HG02798 (cell line): ENCODE data around the gene ALOX5.

Experiments used
- ATAC-seq: cut with Tn5 transposase; IDR thresholded peaks from one replicate; pipeline ENCODE4 v1.9.1; 2021; ENCODE audit warnings: mild to moderate bottlenecking; ENCODE audit not compliant: unreplicated experiment, poor library complexity

ALOX5 gene

DNA sequence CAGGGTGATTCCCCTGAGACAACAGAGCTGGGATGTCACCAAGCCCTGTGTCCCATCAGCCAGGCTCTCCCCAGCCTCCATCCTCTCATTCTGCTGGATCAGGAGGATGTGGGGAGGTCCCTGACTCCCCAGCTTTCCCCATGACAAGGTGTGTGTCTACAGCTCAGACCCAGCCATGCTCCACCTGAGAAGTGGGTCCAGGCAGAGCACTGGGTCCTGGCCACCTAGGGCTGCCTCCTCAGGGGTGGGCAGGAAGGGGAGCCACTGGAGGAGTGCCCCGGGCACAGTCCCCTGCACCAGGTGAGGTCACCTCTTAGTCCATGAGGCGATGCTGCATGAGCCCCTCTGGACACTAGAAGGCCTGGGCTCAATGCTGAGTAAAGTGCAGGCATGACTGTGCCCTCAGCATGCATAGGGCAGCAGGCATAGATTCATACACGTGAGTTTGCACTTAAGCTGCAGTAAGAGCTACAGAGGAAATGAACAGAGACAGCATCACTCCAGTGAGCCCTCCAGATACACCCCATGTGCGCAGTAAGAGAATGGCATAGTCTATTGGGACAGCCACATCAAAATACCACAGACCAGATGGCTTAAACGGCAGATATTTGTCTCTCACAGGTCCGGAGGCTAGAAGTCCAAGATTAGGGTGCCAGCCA is 48.3 kb downstream of the ALOX5 start:
- ATAC-seq: no peak

- no peak for ATAC-seq
Measured at GRCh38 chr10:45422866-45423659, 49.0 kb downstream of the ALOX5 start.

DNA sequence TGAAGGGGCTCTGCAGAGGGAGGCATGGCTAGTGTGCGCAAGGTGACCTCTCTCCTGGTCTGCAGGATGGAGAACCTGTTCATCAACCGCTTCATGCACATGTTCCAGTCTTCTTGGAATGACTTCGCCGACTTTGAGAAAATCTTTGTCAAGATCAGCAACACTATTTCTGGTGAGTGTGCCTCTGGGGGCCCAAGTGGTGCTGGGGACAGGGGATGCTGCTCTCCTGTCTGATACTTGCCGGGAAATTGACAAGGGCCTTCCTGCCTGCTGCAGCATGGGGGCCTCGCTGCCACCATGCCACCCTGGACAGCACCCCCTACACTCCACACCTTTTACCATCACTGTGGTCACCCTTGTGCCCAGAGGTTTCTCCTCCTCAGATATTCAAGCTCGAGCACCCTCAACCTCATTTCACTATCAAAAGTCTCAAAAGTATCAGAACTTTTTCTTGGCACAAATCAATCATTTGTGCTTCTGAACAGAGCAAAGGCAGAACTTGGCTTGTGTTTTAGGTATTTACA is 50.0 kb downstream of the ALOX5 start:
- no peak for ATAC-seq

GRCh38 chr10:45424668-45425404 is 50.8 kb downstream of the ALOX5 start:
- no peak for ATAC-seq

DNA sequence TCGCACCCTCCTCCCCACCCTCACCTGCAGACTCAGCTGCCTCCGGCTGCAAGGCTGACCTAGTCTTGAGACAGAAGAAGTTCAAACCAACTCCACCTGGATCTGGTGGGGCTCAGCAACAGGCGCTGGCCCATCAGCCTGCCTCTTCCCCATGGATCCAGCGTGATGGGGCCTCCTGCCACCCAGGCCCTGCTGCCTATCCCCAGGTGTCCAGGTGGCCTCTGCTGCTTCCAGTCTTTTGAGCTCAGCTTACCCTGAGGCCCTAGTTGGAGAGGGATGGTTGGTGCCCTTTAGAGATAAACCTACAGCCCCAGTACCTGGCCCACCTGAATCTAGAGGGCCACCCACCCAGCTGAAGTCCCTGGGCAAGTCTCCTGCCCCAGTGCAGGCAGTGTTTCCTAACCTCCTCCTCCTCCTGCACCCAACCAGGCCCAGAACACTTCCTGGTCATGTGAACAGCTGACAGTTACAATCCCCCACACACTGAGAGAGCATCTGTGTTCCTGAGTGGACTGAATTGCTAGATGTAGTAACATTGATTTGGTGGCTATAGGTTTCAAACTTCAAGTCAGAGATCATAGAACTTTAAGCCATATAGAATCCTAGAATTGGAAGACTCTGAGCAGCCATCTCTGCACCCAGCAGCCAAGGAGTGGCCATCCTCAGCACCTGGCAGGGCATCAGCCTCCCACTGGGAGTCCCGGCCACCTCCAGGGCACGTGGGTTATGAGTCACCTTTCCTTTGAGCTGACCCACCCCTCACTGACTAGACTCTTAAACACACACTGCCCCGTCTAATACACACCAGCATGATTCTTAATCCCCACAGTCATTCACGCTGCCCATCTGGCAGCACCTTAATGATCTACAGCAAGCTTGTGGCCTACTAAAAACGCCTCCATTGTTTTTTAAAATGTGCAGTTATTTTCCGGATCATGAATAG is 51.9 kb downstream of the ALOX5 start:
- ATAC-seq: no peak

DNA sequence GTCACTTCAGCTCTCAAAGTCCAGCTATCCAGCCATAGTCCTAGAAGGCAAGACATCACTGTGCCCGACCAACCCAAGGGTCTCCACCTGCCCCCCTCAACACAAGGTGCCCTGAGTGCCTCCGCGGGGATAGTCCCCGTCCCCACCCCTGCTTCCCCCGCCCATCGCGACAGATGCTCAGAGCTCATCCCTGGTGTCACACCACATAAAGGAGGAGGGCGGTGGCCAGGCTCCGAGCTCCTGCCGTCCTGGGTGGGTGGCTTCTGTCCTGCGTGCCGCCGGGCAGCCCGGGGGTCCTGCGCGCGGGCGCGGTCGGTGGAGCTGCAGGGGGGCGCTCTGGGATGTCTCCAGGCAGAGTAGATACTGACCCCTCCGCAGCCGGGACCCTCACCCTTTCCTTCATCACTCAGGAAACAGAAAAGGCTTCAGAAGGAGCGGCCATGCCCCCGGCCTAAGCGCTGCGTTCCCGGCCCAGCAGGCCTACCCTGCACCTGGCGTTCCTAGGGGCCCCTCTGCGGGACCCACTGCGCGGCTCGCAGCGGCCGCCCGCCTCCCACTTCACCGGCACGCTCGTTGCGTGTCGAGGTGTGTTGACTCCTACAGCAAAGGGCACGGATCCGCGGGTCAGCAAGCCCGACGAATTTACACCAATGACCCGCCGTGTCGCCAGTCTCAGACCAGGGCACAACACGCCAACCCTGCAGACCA is 53.4 kb downstream of the ALOX5 start:
- ATAC-seq: no peak

- ATAC-seq: no peak
Measured at GRCh38 chr10:45427970-45428366, 54.0 kb downstream of the ALOX5 start.

DNA sequence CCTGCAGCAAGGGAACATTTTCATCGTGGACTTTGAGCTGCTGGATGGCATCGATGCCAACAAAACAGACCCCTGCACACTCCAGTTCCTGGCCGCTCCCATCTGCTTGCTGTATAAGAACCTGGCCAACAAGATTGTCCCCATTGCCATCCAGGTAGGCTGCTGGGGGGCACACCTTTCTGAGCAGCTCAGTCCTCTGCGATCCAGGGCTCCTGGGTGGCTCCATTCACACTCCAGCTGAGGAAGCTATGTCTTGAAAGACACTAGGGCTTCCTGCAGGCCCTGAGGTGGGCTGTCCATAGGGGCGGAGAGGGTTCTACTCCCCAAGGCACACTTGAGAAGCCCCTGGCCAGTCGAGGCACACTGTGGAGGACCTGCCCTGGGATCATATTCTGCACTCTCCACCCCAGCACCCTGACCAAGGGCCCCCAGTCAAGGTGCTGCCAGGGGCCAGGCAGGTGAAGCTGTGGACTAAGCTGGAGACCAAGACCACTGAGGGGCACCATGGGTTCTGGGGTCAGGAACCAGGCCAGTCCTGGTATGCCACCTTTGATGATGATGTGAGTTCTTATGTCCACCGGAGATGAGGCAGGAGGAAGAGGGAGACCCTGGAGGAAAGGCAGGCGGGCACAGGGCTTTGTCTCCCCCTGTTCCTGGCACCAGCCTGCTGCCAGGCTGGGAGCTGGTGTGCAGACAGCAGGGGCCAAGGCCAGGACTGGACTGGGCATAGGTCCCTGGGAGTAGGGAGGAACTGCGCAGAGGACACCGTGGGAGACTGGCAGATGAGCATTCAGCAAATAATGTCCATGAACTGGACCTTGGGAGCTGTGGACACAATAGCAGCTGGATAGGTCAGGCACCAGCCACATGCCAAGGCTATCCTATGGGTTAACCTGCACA is 54.8 kb downstream of the ALOX5 start:
- no peak for ATAC-seq

DNA sequence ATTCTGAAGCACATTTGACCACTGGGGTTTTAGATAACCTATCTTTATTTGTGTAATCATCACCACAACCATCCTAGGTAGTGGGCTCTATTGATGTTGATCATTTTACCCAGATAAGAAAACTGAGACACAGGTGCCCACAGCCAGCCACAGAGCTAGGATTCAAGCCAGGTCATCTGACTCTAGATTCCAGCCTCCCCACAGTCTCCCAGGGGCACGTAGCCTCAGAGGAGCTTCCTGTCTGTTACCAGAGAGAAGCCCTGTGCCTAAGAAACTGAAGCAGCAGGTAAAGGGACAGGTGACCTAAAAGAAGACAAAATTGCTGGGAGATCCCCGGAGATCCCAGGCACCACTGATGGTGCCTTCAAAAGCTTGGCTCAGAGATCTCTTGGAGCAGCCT is 55.8 kb downstream of the ALOX5 start:
- ATAC-seq: no peak

DNA sequence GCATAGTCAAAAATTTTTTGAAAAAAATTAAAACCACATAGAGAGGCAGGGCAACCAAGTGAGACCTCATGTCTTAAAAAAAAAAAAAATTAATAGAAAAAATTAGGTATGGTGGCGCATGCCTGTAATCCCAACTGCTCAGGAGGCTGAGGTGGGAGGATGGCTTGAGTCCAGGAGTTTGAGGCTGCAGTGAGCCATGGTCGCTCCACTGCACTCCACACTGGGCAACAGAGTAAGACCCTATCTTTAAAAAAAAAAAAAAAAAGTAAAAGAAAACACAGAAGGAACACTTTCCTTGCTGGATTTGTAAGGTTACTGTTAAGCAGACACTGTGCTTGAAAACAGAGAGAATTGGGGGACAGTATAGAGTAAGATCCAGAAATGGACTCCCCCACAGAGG is 58.1 kb downstream of the ALOX5 start:
- no peak for ATAC-seq

- no peak for ATAC-seq
Measured at GRCh38 chr10:45432700-45433472, 58.9 kb downstream of the ALOX5 start.

GRCh38 chr10:45433716-45434469 is 59.9 kb downstream of the ALOX5 start:
- ATAC-seq: peak; percentile 97

GRCh38 chr10:45437587-45438465 is 63.8 kb downstream of the ALOX5 start:
- no peak for ATAC-seq

GRCh38 chr10:45438466-45439090 is 64.6 kb downstream of the ALOX5 start:
- ATAC-seq: no peak

DNA sequence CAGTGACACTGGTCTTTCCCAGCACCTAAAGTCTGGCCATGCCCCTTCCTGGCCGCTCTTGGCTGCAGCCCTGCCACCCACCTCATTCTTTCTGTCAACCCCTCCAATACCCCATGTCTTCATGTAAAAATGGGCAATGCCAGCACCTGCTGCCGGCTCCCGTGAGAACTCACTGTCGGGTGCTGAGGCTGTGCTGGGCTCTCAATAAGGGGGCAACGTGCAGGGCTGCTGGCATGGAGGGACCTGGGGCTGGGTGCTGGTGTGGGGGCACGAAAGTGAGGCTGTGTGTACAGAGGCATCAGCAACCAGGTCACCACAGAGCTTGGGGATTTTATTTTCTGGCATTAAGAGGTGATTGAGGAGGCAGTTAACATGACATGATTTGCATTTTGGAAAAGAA is 65.3 kb downstream of the ALOX5 start:
- no peak for ATAC-seq

GRCh38 chr10:45439873-45440272 is 65.9 kb downstream of the ALOX5 start:
- no peak for ATAC-seq
